Astrocyte (in vitro differentiated cells and primary cell): ENCODE measurements around the gene TBC1D22B. TPM values are rescaled to one million over a fixed set of nuclear protein-coding genes. Genes with fewer than 3 reads are reported as not detected.

Experiments
- DNase-seq: peaks from one replicate; pipeline ENCODE4 v3.0.0-alpha.2; 2010; ENCODE audit warnings: low read depth
- FAIRE-seq: peaks from 2 replicates; lab custom pipeline; 2011; peaks lifted over from hg19 to GRCh38; lab: Jason Lieb, UNC
- H2AFZ ChIP-seq: 2 replicates; pipeline ENCODE4 v1.6.0; 2012; ENCODE audit warnings: low read depth, low read length, inconsistent platforms
- H3K27ac ChIP-seq: 2 replicates; pipeline ENCODE4 v1.5.1; 2011; ENCODE audit warnings: low read depth, low read length, inconsistent platforms
- H3K27me3 ChIP-seq: 2 replicates; pipeline ENCODE4 v1.6.0; 2011; ENCODE audit warnings: low read length, inconsistent platforms; ENCODE audit not compliant: insufficient read depth
- H3K36me3 ChIP-seq: 2 replicates; pipeline ENCODE4 v1.5.1; 2011; ENCODE audit warnings: low read length, inconsistent platforms; ENCODE audit not compliant: insufficient read depth
- H3K4me1 ChIP-seq: 2 replicates; pipeline ENCODE4 v1.5.1; 2011; ENCODE audit warnings: low read length, inconsistent platforms; ENCODE audit not compliant: insufficient read depth
- H3K4me2 ChIP-seq: 2 replicates; pipeline ENCODE4 v1.6.0; 2012; ENCODE audit warnings: low read length, inconsistent platforms
- H3K4me3 ChIP-seq: 2 replicates; pipeline ENCODE4 v1.5.1; 2011; ENCODE audit warnings: low read depth, mild to moderate bottlenecking, low read length, inconsistent platforms; ENCODE audit not compliant: insufficient read depth
- H3K79me2 ChIP-seq: 2 replicates; pipeline ENCODE4 v1.6.0; 2012; ENCODE audit warnings: mild to moderate bottlenecking, low read length, inconsistent platforms; ENCODE audit not compliant: insufficient read depth
- H3K9ac ChIP-seq: 2 replicates; pipeline ENCODE4 v1.6.0; 2012; ENCODE audit warnings: mild to moderate bottlenecking, low read length, inconsistent platforms
- H3K9me3 ChIP-seq: 2 replicates; pipeline ENCODE4 v1.5.1; 2012; ENCODE audit warnings: low read depth, mild to moderate bottlenecking, low read length, inconsistent platforms; ENCODE audit not compliant: insufficient read depth
- H4K20me1 ChIP-seq: 2 replicates; pipeline ENCODE4 v1.6.0; 2012; ENCODE audit warnings: low read length, inconsistent platforms; ENCODE audit not compliant: insufficient read depth
- H3K27ac Mint-ChIP-seq: one replicate; pipeline ENCODE4 v1.8.0; 2021; ENCODE audit warnings: mild to moderate bottlenecking, mixed read lengths; ENCODE audit not compliant: unreplicated experiment
- H3K27me3 Mint-ChIP-seq: one replicate; pipeline ENCODE4 v1.8.0; 2021; ENCODE audit warnings: low read depth, mixed read lengths; ENCODE audit not compliant: unreplicated experiment
- H3K36me3 Mint-ChIP-seq: one replicate; pipeline ENCODE4 v1.8.0; 2021; ENCODE audit warnings: low read depth, mixed read lengths; ENCODE audit not compliant: unreplicated experiment
- H3K4me1 Mint-ChIP-seq: one replicate; pipeline ENCODE4 v1.8.0; 2021; ENCODE audit warnings: low read depth, mixed read lengths; ENCODE audit not compliant: unreplicated experiment
- H3K4me3 Mint-ChIP-seq: one replicate; pipeline ENCODE4 v1.8.0; 2021; ENCODE audit warnings: mild to moderate bottlenecking, moderate library complexity, mixed read lengths; ENCODE audit not compliant: unreplicated experiment
- H3K9me3 Mint-ChIP-seq: one replicate; pipeline ENCODE4 v1.8.0; 2021; ENCODE audit warnings: mild to moderate bottlenecking, mixed read lengths; ENCODE audit not compliant: unreplicated experiment
- EZH2 ChIP-seq: IDR thresholded peaks from 2 replicates; pipeline ENCODE4 v1.6.1; 2012; ENCODE audit warnings: mild to moderate bottlenecking, low read length, inconsistent platforms; ENCODE audit not compliant: insufficient read depth
- total RNA-seq: library from RNA; stranded (reverse); gene quantifications from 2 replicates; pipeline ENCODE4 v1.2.1, GENCODE V29; 2021
- TF ChIP-seq, protein P1 (sequence below): IDR thresholded peaks from 2 replicates; pipeline ENCODE4 v1.5.1; 2011; ENCODE audit warnings: low read depth, mild to moderate bottlenecking, inconsistent platforms, low read length, moderate library complexity; ENCODE audit not compliant: insufficient read depth

Gene TBC1D22B
- total RNA-seq, 1 donor from 2014 or later, result 10.8 TPM

DNA sequence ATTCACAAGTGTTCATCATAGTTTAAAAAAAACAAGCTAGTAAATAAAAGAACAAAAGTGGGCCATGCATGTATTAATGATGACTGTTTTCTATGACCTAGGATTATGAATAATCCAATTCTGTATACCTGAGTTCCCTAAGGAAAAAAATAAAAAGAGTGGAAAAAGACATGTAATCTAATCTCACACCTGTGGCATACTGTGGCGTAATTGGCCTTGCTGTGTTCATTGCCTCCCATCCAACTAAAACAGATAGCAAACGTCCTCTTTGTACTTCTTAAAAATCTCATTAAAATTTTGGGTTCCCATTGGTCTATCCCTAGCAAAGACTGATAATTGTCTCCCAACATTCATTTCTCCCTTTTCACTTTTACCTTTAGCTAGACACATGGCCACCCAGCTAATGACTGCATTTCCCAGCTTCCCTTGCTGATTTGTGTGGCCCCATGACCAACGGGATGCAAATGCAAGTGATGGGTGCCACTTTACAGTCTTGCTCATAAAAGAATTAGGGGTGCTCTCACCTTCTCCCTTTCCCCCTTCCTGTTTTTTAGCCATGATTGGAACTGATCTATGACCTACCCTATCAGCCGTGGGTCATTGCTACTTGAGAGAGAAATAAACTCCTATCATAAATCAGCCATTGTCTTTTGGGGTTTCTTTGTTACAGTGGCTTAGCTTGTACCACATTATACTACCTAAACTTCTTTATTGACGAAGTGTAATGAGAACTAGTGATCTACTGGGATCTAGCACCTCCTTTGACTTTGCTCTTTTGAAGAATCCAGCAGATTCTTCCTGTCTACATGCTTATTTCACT lies 32.0 kb upstream of the TBC1D22B start:
- DNase-seq, result no peak

DNA sequence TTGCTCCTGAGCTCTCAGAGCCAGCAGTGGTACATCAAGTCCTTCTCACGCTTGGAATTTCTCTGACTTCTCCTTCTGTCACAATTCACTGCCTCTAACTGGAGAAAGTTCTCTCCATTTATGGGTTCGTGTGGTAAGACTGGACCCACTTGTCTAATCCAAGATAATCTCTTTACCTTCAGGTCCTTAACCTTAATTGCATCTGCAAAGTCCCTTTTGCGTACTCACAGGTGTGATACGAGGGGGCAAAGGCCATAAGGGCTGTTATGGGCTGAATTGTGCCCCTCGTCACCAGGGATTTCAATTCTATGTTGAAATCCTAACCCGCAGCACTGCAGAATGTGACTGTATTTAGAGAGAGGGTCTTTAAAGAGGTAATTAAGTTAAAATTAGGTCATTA lies 27.5 kb upstream of the TBC1D22B start:
- Histone ChIP-seq H4K20me1 (no peaks in the 10 kb centered on the region), H3K4me2 (no peak overlapping the region), H2AFZ (no peak overlapping the region), H3K27ac (no peak overlapping the region), H3K9ac (no peak overlapping the region), H3K36me3 (no peaks in the 10 kb centered on the region), H3K4me1 (no peaks in the 10 kb centered on the region), H3K9me3 (no peaks in the 10 kb centered on the region), H3K79me2 (no peaks in the 10 kb centered on the region), H3K27me3 (no peaks in the 10 kb centered on the region), H3K4me3 (no peak overlapping the region)
- no peaks in the 10 kb centered on the region for H3K4me1 Mint-ChIP-seq
- H3K9me3 Mint-ChIP-seq, result no peaks in the 10 kb centered on the region
- H3K27me3 Mint-ChIP-seq, result no peaks in the 10 kb centered on the region
- H3K27ac Mint-ChIP-seq, result no peak overlapping the region
- TF ChIP-seq, protein P1, sequence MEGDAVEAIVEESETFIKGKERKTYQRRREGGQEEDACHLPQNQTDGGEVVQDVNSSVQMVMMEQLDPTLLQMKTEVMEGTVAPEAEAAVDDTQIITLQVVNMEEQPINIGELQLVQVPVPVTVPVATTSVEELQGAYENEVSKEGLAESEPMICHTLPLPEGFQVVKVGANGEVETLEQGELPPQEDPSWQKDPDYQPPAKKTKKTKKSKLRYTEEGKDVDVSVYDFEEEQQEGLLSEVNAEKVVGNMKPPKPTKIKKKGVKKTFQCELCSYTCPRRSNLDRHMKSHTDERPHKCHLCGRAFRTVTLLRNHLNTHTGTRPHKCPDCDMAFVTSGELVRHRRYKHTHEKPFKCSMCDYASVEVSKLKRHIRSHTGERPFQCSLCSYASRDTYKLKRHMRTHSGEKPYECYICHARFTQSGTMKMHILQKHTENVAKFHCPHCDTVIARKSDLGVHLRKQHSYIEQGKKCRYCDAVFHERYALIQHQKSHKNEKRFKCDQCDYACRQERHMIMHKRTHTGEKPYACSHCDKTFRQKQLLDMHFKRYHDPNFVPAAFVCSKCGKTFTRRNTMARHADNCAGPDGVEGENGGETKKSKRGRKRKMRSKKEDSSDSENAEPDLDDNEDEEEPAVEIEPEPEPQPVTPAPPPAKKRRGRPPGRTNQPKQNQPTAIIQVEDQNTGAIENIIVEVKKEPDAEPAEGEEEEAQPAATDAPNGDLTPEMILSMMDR, result no peak
- TF ChIP-seq EZH2, result no peak
- H3K4me3 Mint-ChIP-seq, result no peak overlapping the region
- no peaks in the 10 kb centered on the region for H3K36me3 Mint-ChIP-seq
- DNase-seq, result no peak
- FAIRE-seq, result no peak

More for the DNA sequence above, 32.0 kb upstream of the TBC1D22B start:
- Histone ChIP-seq H3K79me2 (no peaks in the 10 kb centered on the region), H3K4me2 (no peak overlapping the region), H4K20me1 (no peaks in the 10 kb centered on the region), H3K27ac (no peak overlapping the region), H3K4me1 (peaks cover 6% of the 10 kb centered on the region), H3K9me3 (no peaks in the 10 kb centered on the region), H3K27me3 (no peaks in the 10 kb centered on the region), H2AFZ (no peak overlapping the region), H3K36me3 (no peaks in the 10 kb centered on the region), H3K9ac (no peak overlapping the region), H3K4me3 (no peak overlapping the region)
- no peaks in the 10 kb centered on the region for H3K9me3 Mint-ChIP-seq
- no peak for FAIRE-seq
- no peak overlapping the region for H3K4me3 Mint-ChIP-seq
- TF ChIP-seq, protein P1, result no peak
- no peak for TF ChIP-seq EZH2
- H3K4me1 Mint-ChIP-seq, result peaks cover 5% of the 10 kb centered on the region
- no peak overlapping the region for H3K27ac Mint-ChIP-seq
- no peaks in the 10 kb centered on the region for H3K36me3 Mint-ChIP-seq
- no peaks in the 10 kb centered on the region for H3K27me3 Mint-ChIP-seq

DNA sequence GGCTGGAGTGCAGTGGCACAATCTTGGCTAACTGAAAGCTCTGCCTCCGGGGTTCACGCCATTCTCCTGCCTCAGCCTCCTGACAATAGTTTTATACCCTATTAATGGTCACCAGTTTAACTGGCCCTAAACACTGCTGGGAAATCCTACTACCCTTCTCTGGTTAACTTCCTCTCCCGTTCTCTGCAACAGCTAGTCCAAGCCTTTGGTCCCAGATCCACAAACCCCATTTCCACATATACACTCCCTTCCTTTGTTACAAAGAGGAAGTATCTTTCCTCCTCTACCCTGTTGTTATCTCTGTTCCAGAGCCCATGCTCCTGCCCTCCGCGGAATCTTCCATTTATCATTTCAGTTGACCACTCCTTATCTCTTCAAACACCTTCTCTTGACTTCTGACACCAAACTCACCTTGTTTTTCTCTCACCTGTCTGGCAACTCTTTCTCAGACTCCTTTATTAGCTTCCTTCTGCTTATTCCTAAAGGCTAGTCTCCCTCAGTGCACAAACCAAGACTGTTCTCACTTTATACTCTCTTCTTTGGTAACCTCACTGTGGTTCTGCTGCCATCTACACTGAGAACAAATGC lies 25.0 kb upstream of the TBC1D22B start:
- Mint-ChIP-seq H3K27ac (no peak overlapping the region), H3K36me3 (no peaks in the 10 kb centered on the region), H3K27me3 (no peaks in the 10 kb centered on the region), H3K4me3 (no peak overlapping the region), H3K9me3 (no peaks in the 10 kb centered on the region), H3K4me1 (peaks cover 9% of the 10 kb centered on the region)
- Histone ChIP-seq H3K9ac (no peak overlapping the region), H4K20me1 (no peaks in the 10 kb centered on the region), H3K4me2 (no peak overlapping the region), H3K4me3 (no peak overlapping the region), H2AFZ (no peak overlapping the region), H3K27ac (no peak overlapping the region), H3K79me2 (no peaks in the 10 kb centered on the region), H3K27me3 (no peaks in the 10 kb centered on the region), H3K4me1 (peaks cover 10% of the 10 kb centered on the region), H3K9me3 (no peaks in the 10 kb centered on the region), H3K36me3 (no peaks in the 10 kb centered on the region)
- DNase-seq, result no peak
- no peak for TF ChIP-seq EZH2
- TF ChIP-seq, protein P1, result no peak
- no peak for FAIRE-seq
